Endodermal cell (in vitro differentiated cells): ENCODE measurements around the gene KRT6C. TPM values are rescaled to one million over a fixed set of nuclear protein-coding genes. Genes with fewer than 3 reads are reported as not detected.

Experiments
- DNase-seq: peaks from one replicate; pipeline ENCODE4 v3.0.0-alpha.2; 2017
- H3K27ac ChIP-seq: 2 replicates; pipeline ENCODE4 v1.5.1; 2013; ENCODE audit warnings: mild to moderate bottlenecking, low read depth, low read length, moderate library complexity
- H3K27me3 ChIP-seq: 2 replicates; pipeline ENCODE4 v1.6.1; 2013; ENCODE audit warnings: mild to moderate bottlenecking, low read length, moderate library complexity; ENCODE audit not compliant: insufficient read depth, control insufficient read depth, poor library complexity, severe bottlenecking
- H3K36me3 ChIP-seq: 2 replicates; pipeline ENCODE4 v1.7.0; 2013; ENCODE audit warnings: mild to moderate bottlenecking, low read length, moderate library complexity; ENCODE audit not compliant: control insufficient read depth, insufficient read depth
- H3K4me1 ChIP-seq: one replicate; pipeline ENCODE4 v1.7.0; 2013; ENCODE audit warnings: low read length; ENCODE audit not compliant: control insufficient read depth, insufficient read depth
- H3K4me3 ChIP-seq: 2 replicates; pipeline ENCODE4 v1.5.1; 2013; ENCODE audit warnings: mild to moderate bottlenecking, low read length, moderate library complexity
- H3K9ac ChIP-seq: 2 replicates; pipeline ENCODE4 v1.6.1; 2013; ENCODE audit warnings: mild to moderate bottlenecking, low read length, moderate library complexity; ENCODE audit not compliant: poor library complexity, severe bottlenecking; ENCODE audit errors: extremely low read depth
- H3K9me3 ChIP-seq: 2 replicates; pipeline ENCODE4 v1.6.1; 2013; ENCODE audit warnings: mild to moderate bottlenecking, low read length, moderate library complexity; ENCODE audit not compliant: control insufficient read depth
- H3K27ac Mint-ChIP-seq: 2 replicates; pipeline ENCODE4 v1.8.0; 2020; ENCODE audit warnings: mixed read lengths
- H3K27me3 Mint-ChIP-seq: 2 replicates; pipeline ENCODE4 v1.8.0; 2021; ENCODE audit warnings: mild to moderate bottlenecking, mixed read lengths; ENCODE audit not compliant: insufficient read depth
- H3K36me3 Mint-ChIP-seq: 2 replicates; pipeline ENCODE4 v1.8.0; 2020; ENCODE audit warnings: low read depth, mixed read lengths
- H3K4me1 Mint-ChIP-seq: 2 replicates; pipeline ENCODE4 v1.8.0; 2020; ENCODE audit warnings: mixed read lengths
- H3K4me3 Mint-ChIP-seq: 2 replicates; pipeline ENCODE4 v1.8.0; 2020; ENCODE audit warnings: mild to moderate bottlenecking, moderate library complexity, mixed read lengths
- H3K9me3 Mint-ChIP-seq: 2 replicates; pipeline ENCODE4 v1.8.0; 2020; ENCODE audit warnings: mild to moderate bottlenecking, mixed read lengths
- WGBS, 2 experiments: methylation state at CpG; one replicate each; pipeline versions ENCODE4 v1.1.5 to v1.1.7; 2013; ENCODE audit warnings: missing lambda C conversion rate in 2 of 2, mixed read lengths in 1 of 2; ENCODE audit not compliant: insufficient coverage in 1 of 2, insufficient read length in 1 of 2; 5-methylcytosine and 5-hydroxymethylcytosine counted together
- total RNA-seq, 2 donors: library from RNA; stranded (reverse); fragmentation: NEBNext Ultra II Directional in 1 of 2; extraction: Animal tissue kit (Norgen Biotek cat#: 25700) in 1 of 2; gene quantifications; 2 replicates in 1 of 2; 3 replicates in 1 of 2; pipeline ENCODE4 v1.2.1, GENCODE V29; 2021
- TF ChIP-seq, protein P1 (sequence below): fragments of 200-600 bp; sonication (generic); conservative IDR thresholded peaks from 2 replicates; pipeline ENCODE4 v1.5.0; 2021; ENCODE audit warnings: antibody characterized with exemption, mild to moderate bottlenecking

The KRT6C gene
- total RNA-seq, 2 donors from 2014 or later: not detected

DNA sequence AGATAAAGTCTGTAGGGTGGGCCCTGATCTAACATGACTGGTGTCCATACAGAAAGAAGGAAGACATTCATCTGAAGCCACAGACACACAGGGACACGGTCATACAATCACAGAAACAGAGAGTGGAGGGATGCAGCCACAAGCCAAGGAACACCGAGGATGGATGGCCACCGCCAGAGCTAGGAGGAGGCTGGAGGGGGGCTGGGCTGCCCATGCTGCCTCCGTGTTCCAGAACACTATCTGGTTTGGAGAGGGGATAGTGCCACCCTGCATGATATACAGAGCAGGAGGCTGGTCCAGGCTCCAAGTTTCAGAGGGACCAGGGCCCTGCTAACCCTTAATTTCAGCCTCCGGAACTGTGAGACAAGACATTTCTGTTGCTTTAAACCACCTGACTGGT lies 48.1 kb downstream of the KRT6C start:
- Histone ChIP-seq H3K27me3 (no peaks in the 10 kb centered on the region), H3K9me3 (no peaks in the 10 kb centered on the region), H3K27ac (no peak overlapping the region), H3K36me3 (no peaks in the 10 kb centered on the region), H3K9ac (no peak overlapping the region), H3K4me3 (no peak overlapping the region), H3K4me1 (no peaks in the 10 kb centered on the region)
- TF ChIP-seq, protein P1, sequence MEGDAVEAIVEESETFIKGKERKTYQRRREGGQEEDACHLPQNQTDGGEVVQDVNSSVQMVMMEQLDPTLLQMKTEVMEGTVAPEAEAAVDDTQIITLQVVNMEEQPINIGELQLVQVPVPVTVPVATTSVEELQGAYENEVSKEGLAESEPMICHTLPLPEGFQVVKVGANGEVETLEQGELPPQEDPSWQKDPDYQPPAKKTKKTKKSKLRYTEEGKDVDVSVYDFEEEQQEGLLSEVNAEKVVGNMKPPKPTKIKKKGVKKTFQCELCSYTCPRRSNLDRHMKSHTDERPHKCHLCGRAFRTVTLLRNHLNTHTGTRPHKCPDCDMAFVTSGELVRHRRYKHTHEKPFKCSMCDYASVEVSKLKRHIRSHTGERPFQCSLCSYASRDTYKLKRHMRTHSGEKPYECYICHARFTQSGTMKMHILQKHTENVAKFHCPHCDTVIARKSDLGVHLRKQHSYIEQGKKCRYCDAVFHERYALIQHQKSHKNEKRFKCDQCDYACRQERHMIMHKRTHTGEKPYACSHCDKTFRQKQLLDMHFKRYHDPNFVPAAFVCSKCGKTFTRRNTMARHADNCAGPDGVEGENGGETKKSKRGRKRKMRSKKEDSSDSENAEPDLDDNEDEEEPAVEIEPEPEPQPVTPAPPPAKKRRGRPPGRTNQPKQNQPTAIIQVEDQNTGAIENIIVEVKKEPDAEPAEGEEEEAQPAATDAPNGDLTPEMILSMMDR: no peak
- no peaks in the 10 kb centered on the region for H3K9me3 Mint-ChIP-seq
- WGBS, 2 experiments: 89 to 91% methylated on average over 4 to 5 of the region's 5 CpGs
- DNase-seq: no peak
- H3K4me3 Mint-ChIP-seq: no peak overlapping the region
- no peaks in the 10 kb centered on the region for H3K36me3 Mint-ChIP-seq
- no peak overlapping the region for H3K27ac Mint-ChIP-seq
- H3K4me1 Mint-ChIP-seq: no peaks in the 10 kb centered on the region
- H3K27me3 Mint-ChIP-seq: peaks cover 16% of the 10 kb centered on the region

- no peak overlapping the region for H3K27ac ChIP-seq
- WGBS, 2 experiments: 85 to 88% methylated on average over 5 to 11 of the region's 11 CpGs
- Mint-ChIP-seq H3K27ac (no peak overlapping the region), H3K36me3 (no peaks in the 10 kb centered on the region), H3K9me3 (no peaks in the 10 kb centered on the region), H3K4me3 (no peak overlapping the region), H3K27me3 (peaks cover 4% of the 10 kb centered on the region), H3K4me1 (no peaks in the 10 kb centered on the region)
- H3K9ac ChIP-seq: no peak overlapping the region
- no peaks in the 10 kb centered on the region for H3K27me3 ChIP-seq
- H3K4me1 ChIP-seq: no peaks in the 10 kb centered on the region
- TF ChIP-seq, protein P1: no peak
- H3K4me3 ChIP-seq: no peak overlapping the region
- H3K36me3 ChIP-seq: no peaks in the 10 kb centered on the region
- DNase-seq: no peak
- no peaks in the 10 kb centered on the region for H3K9me3 ChIP-seq
Observed at GRCh38 chr12:52423661-52424500, 49.7 kb downstream of the KRT6C start.

- TF ChIP-seq, protein P1: no peak
- no peak overlapping the region for H3K4me3 ChIP-seq
- H3K4me1 ChIP-seq: no peaks in the 10 kb centered on the region
- Mint-ChIP-seq H3K9me3 (no peaks in the 10 kb centered on the region), H3K36me3 (no peaks in the 10 kb centered on the region), H3K4me3 (no peak overlapping the region), H3K4me1 (no peaks in the 10 kb centered on the region), H3K27me3 (peaks cover 4% of the 10 kb centered on the region), H3K27ac (no peak overlapping the region)
- no peaks in the 10 kb centered on the region for H3K36me3 ChIP-seq
- H3K27ac ChIP-seq: no peak overlapping the region
- H3K27me3 ChIP-seq: no peaks in the 10 kb centered on the region
- no peak overlapping the region for H3K9ac ChIP-seq
- no peak for DNase-seq
- H3K9me3 ChIP-seq: no peaks in the 10 kb centered on the region
- WGBS, 2 experiments: 80 to 87% methylated on average over 3 to 6 of the region's 6 CpGs
Observed at GRCh38 chr12:52423035-52423434, 50.6 kb downstream of the KRT6C start.
